ENCODE data around the gene GBP4.
"Not testable (repeated sequence)": the region's sequence is repeated elsewhere in the genome, so short reads cannot be mapped to it uniquely, and the experiment has no call there.

GBP4 gene

DNA sequence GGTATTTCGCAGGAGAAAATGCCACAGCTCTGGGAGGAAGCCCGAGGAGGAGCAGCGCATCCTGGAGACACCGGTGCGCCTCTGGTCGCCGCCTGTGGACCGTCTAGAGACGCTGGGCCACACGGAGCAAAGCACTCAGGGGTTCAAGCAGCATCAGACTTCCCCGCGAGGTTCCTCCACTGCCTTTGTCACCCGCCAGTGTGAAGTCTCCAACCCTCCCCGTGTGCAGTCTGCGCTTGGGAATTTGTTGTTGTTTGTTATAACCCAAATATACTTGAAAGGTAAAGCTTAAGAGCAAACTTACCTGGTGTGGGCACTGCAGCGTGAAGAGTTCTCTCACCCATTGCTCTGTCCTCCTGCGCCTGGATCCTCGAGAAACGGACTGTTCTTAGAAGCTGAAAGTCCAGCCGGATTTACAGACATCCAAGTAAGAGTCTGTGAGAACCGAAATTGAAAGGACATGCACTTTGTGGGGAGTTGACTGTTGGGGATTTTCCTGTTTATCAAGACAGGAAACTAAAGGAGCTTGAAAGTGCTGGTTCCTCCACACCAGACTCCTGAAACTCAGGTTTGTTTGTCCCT is at the start of gene GBP4:
Gene GBP4, minus strand, starts transcription at position 452 of the 582 bp plus-strand sequence. Its CDS starts 108 bp downstream, at position 344.
- DNase-seq: no peak

DNA sequence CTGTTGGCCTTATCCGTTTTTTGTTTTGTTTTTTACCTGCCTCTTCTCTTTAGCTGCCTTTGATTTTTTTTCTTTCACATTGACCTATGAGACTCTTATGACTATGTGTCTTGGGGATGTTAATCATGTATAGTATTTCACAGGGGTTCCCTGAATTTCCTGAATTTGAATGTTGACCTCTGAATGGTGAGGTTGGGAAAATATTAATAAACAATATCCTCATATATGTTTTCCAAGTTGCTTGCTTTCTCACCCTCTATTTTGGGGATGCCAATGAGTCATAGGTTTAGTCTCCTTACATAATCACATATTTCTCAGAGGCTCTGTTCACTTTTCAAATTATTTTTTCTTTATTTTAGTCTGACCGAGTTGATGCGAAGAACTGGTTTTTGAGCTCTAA is 44.3 kb upstream of the GBP4 start:
- no peak for DNase-seq

GRCh38 chr1:89221341-89221740 is 22.6 kb upstream of the GBP4 start:
- no peak for DNase-seq

DNA sequence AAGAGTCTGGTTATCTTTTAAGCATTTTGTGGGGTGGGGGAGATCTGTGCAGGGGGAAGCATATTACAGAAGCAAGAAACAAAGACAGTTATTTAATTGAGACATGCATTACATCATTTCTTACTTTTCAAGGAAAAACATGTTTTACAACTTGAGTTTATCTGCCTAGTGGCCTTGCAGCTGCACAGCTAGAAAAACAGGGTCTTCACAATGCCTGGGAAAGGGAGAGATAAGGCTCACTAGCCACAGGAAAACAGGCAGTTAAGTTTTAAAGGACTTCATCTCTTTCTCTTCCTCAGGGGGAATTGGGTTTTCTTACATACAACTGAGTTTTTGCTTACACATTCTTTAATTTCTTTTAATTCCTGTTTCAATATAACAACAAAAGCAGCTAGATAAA is 21.1 kb upstream of the GBP4 start:
- not testable (repeated sequence) for DNase-seq

DNA sequence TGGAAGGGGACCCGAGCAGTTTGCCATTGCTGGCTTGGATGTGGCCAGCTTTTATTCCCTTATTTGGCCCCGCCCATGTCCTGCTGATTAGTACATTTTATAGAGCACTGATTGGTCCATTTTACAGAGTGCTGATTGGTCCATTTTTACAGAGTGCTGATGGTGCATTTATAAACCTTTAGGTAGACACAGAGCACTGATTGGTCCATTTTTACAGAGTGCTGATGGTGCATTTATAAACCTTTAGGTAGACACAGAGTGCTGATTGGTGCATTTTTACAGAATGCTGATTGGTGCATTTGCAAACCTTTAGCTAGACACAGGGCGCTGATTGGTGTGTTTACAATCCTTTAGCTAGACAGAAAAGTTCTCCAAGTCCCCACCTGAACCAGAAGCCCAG is 20.2 kb upstream of the GBP4 start:
- not testable (repeated sequence) for DNase-seq

GRCh38 chr1:89213347-89213746 is 14.6 kb upstream of the GBP4 start:
- DNase-seq: no peak

GRCh38 chr1:89211035-89211634 is 12.4 kb upstream of the GBP4 start:
- no peak for DNase-seq

GRCh38 chr1:89206373-89206772 is 7.6 kb upstream of the GBP4 start:
- DNase-seq: no peak

- no peak for DNase-seq
These were observed 4.4 kb upstream of the GBP4 start for GRCh38 chr1:89203166-89203565.

GRCh38 chr1:89201106-89201794 is 2.5 kb upstream of the GBP4 start:
- no peak for DNase-seq

DNA sequence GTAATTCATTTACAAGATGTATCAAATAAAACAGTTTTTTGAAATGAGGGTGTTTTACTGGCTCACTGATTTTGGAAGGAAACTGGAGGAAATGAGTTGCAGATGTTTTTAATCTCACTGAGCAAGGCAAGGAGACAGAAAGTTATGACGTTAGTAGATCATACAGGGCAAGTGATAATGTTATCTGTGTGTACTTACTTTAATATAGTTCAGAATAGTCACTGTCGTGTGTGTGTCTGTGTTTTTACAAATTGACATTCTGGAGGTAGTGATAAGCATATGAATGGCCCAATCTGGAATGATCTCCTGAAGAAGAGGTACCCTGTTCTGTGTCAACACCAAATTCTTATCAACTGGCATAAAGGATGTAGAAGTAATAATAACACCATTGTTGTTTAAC is 1.9 kb upstream of the GBP4 start:
- no peak for DNase-seq

DNA sequence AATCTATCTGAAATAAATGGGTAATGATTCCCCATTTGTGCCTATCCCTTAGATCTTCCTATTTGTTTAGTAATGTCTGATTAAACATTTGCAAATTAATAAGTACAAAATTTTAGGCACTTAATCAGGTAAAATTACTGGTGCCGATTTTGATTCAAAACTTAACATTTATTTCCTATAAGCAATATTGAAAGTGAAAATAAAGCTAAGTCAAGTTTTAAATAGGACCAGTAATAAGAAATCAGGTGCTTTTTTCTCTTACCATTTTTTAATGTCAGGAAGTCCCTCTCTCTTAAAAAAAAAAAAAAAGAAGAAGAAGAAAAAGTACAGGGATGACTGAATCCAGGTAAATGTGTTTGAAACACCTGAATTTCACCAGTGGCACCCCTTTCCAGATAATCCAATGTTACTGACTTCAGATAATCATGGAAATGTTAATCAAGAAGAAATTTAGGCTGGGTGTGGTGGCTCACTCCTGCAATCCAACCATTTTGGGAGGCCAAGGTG is 836 bp upstream of the GBP4 start:
- no peak for DNase-seq

- DNase-seq: no peak
These were observed 661 bp downstream of the GBP4 start for GRCh38 chr1:89198081-89198480.

- DNase-seq: no peak
These were observed 3.3 kb downstream of the GBP4 start for GRCh38 chr1:89195476-89195875.

- DNase-seq: no peak
These were observed 7.4 kb downstream of the GBP4 start for GRCh38 chr1:89191314-89191713.

DNA sequence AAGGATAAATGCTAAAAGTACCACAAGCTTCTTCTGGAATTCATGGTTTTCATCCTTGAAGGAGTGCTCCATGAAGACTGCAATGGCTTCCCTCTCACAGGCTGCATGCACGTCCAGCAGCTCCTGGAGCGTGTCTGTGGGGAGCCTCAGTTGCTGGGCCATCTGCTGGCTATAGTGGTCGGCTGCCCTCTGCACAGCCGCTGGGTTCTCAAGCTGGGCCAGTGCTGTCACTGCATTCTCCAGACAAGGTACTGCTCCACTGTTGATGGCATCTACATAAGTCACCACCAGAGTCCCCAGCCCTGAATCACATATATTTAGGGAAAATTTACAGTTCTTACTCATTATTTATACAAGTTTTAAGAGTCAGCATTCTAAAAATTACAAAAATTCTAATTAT is 8.7 kb downstream of the GBP4 start:
- DNase-seq: no peak

- DNase-seq: no peak
These were observed 19.4 kb downstream of the GBP4 start for GRCh38 chr1:89179343-89179742.

GRCh38 chr1:89176971-89177370 is 21.8 kb downstream of the GBP4 start:
- no peak for DNase-seq

GRCh38 chr1:89175601-89176256 is 23.0 kb downstream of the GBP4 start, which contains the start of gene GBP7:
TSS of gene GBP7 (minus strand) at chr1:89176003. CDS start at chr1:89171935, 4,068 bp downstream.
- DNase-seq: no peak

DNA sequence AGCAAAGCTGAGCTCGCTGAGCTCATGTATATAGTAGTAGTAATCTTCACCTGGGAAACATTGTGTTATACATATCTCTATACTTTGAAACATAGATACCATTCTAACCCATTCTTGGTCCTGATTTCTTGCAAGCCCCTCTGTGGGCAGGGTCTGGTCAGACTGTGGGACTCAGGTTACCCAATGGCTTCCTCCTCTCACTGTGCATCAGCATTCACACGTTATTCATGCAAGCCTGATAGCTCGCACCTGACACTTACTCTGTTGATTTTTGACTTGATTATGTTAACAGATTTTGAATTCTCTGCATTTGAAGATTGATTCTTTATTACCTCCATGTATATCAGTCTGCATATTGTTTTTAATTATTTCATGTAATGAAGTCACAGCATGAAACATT is 24.3 kb downstream of the GBP4 start:
- no peak for DNase-seq

- DNase-seq: no peak
These were observed 26.1 kb downstream of the GBP4 start for GRCh38 chr1:89172468-89173143.

- DNase-seq: no peak
These were observed 27.7 kb downstream of the GBP4 start for GRCh38 chr1:89171067-89171438.
